ENCODE results near the gene AP1G2.

AP1G2 gene

DNA sequence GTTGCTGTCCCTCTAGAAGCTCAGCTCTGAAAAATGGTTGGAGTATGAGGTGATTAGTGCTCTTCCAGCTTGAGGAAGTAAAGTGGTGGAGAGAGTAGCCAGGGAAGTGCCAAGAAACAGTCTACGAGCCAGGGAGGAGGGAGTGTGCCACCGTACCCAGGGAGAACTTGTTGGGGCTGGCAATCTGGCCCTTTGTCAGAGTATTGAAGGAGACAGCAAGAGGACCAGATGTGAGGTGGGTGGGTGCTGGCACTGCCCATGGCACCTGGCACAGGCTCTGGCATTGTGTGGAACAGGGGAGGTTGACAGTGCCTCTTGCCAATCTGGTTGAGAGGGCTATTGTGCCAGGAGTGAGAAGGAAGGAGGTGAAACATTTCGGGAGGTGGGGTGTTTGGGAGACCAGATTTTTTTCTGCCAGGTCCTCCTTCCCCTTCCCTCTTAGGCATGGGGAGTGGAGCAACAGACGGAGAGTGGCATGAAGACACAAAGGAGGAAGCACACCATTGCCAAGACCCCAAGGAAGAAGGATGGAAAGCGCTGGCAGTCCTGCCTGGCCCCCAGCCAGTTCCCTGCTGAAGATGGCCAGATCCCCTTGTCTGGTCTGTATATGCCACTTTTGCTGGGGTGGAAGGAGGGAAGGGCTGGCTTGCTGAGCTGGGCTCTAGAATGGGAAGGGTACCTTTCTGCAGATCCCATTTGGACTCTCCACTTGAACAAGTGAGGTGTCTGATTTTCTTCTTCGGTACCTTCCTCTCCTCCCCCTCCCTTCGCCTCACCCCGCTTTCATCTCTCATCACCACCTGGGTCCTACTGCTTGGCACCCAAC, 53.6 kb downstream of the AP1G2 start:
- no peak for DNase-seq (ENCODE audit: low read depth in 2 of 2)

DNA sequence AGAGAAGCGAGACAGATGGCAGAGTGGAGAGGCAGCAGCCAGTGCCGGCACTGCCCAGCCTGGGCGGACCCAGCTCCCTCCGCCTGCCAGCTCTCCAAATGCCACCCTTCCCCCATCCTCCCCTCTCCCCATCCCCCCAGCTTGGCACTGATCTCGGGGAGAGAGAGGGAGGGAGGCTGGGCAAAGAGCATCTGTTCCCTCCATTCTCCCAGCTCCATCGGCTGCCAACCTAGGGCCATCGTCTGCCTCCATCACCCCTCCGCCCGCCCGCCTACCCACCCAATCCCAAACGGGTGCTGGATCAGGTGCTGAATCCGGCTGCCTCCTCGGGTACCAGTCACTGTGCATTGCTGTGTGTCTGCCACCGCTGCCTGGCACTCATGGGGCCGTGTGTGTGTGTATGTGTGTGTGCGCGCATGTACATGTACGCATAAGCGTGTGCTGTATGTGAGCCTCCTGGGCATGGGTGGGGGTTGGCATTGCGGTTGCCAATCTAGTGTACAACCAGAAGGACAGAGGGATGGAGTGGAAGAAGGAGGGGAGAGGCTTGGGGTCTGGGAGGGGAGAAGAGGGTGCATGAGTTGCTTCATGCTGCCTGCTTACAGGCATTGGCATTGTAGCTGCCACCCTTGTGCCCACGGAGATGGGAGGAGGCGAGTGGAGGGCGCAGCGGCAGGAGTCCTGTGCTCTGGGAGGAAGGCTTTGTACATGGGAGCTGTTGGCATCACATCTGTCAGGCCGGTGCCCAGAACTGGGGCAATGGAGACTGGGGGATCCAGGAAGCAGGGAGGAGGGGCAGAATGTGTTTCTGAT, 54.4 kb downstream of the AP1G2 start:
- no peak for DNase-seq (ENCODE audit: low read depth in 2 of 2)

DNA sequence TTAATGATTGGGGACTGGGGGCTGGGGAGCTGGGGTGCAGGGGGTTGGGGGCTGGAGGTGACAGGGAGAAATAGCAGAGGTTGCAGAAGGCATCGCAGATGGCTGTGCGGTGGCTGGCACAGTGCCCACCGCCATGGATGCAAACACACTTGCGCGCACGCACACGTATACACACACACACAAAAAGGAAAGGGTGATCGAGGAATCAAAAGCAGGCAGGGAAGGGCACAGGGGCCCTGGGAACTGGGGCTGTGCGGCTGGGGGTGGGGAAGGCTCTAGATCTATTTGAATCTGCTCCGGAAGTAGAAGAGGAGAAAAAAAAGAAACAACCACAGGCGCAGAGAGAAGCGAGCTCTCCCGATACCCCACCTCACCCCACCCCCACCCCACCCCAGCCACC, 55.4 kb downstream of the AP1G2 start:
- DNase-seq (ENCODE audit: low read depth in 2 of 2) = no peak

All from stimulated activated CD8-positive, alpha-beta memory T cell treated with anti-CD3 and anti-CD28 coated beads, Interleukin-2, amount 100 ng/mL, for 1 hour (primary cell).